ENCODE results near the gene HS3ST6.
"Not testable (repeated sequence)": the region's sequence is repeated elsewhere in the genome, so short reads cannot be mapped to it uniquely, and the experiment has no call there.

The HS3ST6 gene

DNA sequence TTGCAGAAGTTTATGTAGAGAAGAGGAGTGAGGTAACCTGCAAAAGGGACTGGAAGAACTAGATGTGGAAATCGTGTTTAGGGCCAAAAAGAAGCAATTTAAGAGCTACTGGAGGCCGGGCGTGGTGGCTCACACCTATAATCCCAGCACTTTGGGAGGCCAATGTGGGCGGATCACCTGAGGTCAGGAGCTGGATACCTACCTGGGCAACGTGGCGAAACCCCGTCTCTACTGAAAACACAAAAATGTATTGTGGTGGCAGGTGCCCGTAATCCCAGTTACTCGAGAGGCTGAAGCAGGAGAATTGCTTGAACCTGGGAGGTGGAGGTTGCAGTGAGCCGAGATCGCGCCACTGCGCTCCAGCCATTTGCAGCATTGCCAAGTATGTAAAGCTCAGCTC is 42.1 kb downstream of the HS3ST6 start:
- DNase-seq = not testable (repeated sequence)

DNA sequence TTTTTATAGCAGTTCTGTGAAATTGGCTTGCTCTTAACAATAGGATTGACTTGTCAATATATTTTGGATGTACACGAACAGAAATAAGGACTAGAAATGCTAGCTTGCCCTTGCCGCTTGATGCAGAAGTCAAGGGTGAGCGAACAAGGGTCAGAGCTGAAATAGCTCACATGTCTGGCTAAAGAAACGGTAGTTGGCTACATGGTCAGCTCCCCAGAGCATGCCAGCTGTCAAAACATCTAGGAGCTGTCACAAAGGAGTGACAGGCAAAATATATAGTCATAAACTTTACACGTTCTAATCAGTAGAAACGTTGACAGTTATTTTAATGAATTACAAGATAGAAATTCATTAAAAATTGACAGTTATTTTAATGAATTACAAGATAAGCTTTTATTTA is 43.4 kb downstream of the HS3ST6 start:
- no peak for DNase-seq

DNA sequence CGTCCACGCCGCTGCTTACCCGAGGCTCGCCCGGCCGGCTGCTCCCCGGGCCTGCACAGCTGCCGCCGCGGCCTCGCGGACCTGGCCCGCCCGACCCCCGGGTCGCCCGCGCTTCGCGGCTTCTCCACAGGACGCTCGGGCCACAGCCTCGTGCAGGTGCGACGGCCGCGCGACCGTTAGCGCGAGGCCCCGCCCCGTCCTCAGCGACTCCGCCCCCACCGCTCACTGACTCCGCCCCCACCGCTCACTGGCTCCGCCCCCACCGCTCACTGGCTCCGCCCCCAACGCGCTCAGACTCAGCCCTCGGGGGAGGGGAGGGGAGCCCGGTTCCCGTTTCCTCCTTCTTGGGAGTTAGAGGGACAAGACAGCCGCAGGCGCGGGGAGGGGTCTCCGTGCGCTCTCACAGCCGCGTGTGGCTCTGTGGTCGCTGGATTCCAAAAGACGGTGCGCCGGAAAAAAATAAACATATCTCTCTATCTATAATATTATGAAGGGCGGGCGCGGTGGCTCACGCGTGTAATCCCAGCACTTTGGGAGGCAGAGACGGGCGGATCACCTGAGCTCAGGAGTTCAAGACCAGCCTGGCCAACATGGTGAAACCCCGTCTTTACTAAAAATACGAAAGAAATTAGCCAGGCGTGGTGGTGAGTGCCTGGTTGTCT is 46.1 kb downstream of the HS3ST6 start, which contains the start of gene MEIOB:
MEIOB (minus strand) TSS at position 191 of the 662 bp plus-strand sequence. CDS start 3,989 bp downstream, outside the sequence.
- no peak for DNase-seq

DNA sequence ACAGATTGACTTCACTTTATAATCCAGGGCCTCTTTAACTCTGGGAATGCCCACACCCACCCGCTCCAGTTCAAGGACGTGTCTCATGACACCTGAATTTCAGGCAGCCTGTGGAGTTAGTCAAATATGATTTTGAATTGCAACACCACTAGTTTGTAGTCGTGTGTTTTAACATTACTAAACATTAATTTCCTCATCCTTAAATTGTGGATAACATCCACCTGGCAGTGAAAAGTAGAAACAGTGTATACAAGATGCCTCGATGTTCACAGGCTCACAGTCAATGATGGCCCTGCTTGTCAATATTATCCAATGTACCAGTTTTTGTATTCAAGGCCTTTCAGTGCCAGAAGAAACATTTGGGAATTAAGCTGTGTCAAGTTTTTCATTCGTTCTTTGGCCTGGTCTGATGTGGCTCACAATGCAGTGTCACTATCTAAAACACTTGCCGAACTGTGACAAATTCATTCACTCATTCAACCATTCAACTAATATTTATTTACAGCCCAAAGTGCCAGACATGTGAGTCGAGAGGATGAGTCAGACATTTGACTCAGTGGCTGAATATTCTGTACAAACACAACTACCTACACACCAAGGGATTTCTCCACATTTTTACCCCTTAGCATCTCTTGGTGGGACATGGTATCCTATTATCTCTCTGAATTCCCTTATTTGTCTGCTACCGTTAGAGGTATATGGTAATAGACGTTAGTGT is 47.7 kb downstream of the HS3ST6 start:
- no peak for DNase-seq

DNA sequence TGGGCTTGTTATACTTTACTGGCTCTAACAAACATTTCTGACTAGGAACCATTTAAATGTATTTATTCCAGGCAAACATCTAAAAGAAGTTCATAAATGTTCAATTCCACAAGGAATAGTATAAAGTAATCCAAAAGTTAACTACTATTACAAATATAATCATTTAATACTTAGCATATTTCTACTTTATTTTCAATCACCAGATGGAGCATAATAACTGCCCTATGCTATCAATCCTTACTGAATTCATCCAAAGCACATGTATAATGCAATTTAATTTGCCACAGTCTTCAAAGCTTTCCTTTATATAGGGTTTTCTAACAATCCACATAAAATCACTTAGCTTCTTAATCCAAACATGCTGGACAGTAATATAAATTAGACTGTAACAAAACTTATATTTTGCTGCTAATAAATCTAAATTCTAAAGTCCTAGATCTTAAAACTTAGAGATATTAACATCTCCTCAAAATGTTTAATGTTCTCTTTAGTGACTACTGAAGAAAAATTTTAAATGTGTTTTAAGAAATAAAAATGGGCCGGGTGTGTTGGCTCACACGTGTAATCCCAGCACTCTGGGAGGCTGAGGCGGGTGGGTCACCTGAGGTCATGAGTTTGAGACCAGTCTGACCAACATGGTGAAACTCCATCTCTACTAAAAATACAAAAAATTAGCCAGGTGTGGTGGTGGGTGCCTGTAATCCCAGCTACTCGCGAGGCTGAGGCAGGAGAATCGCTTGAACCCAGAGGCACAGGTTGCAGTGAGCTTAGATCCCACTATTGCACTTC is 52.1 kb downstream of the HS3ST6 start:
- DNase-seq = no peak

DNA sequence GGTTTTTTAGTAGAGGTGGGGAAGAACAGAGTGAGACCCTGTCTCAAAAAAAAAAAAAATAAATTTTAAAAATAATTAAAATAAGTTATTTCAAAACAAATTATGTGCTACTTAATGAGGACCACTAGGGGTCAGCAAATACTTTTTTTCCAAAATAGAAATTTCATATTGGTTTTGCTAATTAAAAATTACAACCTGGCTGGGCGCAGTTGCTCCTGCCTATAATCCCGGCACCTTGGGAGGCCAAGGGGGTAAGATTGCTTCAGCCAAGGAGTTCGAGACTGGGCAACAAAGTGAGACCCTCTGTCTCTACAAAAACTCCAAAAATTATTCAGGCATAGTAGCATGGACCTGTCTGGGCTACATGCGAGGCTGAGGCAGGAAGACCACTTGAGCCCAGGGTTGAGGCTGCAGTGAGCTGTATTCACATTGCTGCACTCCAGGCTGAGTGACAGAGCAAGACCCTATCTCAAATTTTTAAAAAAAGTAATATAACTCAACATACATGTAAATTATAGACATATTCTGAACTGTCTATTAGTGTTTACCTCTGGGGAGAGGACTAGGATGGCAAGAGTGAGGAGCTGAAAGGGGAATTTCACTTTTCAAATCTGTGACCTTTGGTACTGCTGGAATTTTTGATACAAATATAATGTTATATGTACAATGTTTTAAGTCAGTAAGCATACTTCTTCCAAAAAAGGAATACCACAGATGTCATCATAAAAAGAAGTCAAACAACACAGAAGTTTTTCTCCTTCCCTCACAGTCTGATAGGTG is 54.3 kb downstream of the HS3ST6 start:
- DNase-seq = peak; percentile 18

DNA sequence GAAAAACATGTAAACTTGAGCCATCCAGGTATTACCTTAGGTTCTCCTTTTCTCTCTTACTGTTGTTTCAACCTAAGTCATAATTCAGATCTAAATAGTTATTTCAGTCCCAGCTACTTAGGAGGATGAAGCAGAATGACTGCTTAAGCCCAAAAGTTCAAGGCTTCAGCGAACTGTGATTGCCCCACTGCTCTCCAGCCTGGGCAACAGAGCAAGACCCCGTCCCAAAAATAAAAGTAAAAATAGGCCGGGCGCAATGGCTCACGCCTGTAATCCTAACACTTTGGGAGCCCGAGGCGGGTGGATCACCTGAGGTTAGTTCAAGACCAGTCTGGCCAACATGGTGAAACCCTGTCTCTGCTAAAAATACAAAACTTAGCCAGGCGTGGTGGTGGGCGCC is 55.8 kb downstream of the HS3ST6 start:
- no peak for DNase-seq

DNA sequence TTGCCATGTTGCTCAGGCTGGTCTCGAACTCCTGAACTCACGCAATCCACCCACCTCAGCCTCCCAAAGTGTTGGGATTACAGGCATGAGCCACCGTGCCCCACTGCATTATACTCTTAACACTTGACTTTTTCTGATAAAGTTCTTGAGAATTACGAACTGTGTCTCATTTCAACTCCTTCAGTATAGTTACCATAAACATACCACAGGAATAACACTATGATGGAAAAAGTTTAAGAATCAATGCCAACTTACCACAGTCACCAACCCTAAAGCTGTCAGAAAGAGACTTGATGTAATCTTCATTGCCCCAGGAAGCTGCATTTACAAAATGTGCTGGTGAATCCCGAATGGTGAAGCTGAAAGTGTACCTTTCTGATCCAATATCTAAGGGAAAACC is 56.5 kb downstream of the HS3ST6 start:
- no peak for DNase-seq
